Right atrium auricular region (tissue), 2 donors: ENCODE measurements around the gene RAP1A. TPM values are rescaled to one million over a fixed set of nuclear protein-coding genes. Genes with fewer than 3 reads are reported as not detected.

Experiments
- DNase-seq: peaks from one replicate; pipeline ENCODE4 v3.0.0-alpha.2; 2019; ENCODE audit warnings: low spot score
- H3K27ac ChIP-seq, 2 donors: fragments of 200-600 bp; sonication (generic); 1 replicate in 1 of 2; 2 replicates in 1 of 2; pipeline ENCODE4 v1.5.1; 2016 to 2019
- H3K27me3 ChIP-seq, 2 donors: fragments of 200-600 bp; sonication (generic); one replicate each; pipeline versions ENCODE4 v1.5.1 to v1.6.0; 2017 to 2019
- H3K36me3 ChIP-seq: fragments of 200-600 bp; sonication (generic); one replicate; pipeline ENCODE4 v1.5.1; 2016
- H3K4me1 ChIP-seq, 2 donors: fragments of 200-600 bp; sonication (generic); one replicate each; pipeline versions ENCODE4 v1.5.1 to v1.6.0; 2017 to 2019
- H3K4me3 ChIP-seq, 2 donors: fragments of 200-600 bp; sonication (generic); 1 replicate in 1 of 2; 2 replicates in 1 of 2; pipeline ENCODE4 v1.5.1; 2017 to 2019; ENCODE audit warnings: mild to moderate bottlenecking in 1 of 2, moderate library complexity in 1 of 2
- H3K9me3 ChIP-seq, 2 donors: fragments of 200-600 bp; sonication (generic); one replicate each; pipeline ENCODE4 v1.5.1; 2019
- total RNA-seq, 2 donors: library from RNA; depleted of rRNA; stranded (reverse); fragments of >200 nt; gene quantifications; one replicate each; pipeline ENCODE4 v1.1.0, GENCODE V29; 2016
- TF ChIP-seq, protein P1 (sequence below), 2 donors: fragments of 200-600 bp; sonication (generic); IDR thresholded peaks; one replicate each; pipeline ENCODE4 v1.5.1; 2019; ENCODE audit warnings: antibody characterized with exemption in 2 of 2

Gene RAP1A
- total RNA-seq, 2 donors from 2014 or later, result 62.1 to 72.8 TPM

DNA sequence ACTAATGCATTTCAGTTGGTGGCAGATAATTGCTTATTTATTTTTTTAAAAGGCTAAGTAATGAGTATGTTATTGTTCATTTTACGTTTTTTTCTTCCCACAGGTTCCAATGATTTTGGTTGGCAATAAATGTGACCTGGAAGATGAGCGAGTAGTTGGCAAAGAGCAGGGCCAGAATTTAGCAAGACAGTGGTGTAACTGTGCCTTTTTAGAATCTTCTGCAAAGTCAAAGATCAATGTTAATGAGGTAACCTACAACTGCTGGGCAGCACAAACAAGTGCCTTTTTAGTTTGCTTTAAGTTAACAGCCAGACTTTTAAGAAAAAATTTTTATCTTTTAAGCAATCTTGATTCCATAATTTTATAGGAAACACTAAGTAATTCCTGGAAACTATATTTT lies 84.7 kb downstream of the RAP1A start:
- TF ChIP-seq, protein P1, sequence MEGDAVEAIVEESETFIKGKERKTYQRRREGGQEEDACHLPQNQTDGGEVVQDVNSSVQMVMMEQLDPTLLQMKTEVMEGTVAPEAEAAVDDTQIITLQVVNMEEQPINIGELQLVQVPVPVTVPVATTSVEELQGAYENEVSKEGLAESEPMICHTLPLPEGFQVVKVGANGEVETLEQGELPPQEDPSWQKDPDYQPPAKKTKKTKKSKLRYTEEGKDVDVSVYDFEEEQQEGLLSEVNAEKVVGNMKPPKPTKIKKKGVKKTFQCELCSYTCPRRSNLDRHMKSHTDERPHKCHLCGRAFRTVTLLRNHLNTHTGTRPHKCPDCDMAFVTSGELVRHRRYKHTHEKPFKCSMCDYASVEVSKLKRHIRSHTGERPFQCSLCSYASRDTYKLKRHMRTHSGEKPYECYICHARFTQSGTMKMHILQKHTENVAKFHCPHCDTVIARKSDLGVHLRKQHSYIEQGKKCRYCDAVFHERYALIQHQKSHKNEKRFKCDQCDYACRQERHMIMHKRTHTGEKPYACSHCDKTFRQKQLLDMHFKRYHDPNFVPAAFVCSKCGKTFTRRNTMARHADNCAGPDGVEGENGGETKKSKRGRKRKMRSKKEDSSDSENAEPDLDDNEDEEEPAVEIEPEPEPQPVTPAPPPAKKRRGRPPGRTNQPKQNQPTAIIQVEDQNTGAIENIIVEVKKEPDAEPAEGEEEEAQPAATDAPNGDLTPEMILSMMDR (IDR thresholded peaks at IDR 0.05), result no peak
- DNase-seq, result no peak
- H3K27ac ChIP-seq, result no peak overlapping the region
- no peak overlapping the region for H3K4me3 ChIP-seq
- no peaks in the 10 kb centered on the region for H3K27me3 ChIP-seq
- H3K36me3 ChIP-seq, result peaks cover 68% of the 10 kb centered on the region
- no peaks in the 10 kb centered on the region for H3K4me1 ChIP-seq
- no peaks in the 10 kb centered on the region for H3K9me3 ChIP-seq

DNA sequence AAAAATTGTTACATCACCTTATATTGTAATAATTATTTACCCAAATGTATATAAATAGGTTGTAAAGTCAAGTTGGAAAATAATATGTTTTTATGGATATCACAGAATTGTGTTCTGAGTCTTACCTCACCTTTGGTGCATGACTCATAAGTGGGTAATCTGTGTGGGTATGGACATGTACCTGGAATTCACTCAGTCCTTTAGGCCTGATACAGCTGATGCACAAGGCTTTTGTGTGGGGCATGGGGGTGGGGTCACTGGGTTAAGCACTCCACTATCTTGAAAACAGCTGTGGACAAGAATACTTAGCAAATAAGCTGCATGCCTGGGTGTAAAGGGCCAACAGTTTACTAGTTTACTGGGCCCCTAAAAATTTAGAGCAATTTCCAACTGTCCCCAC lies 85.2 kb downstream of the RAP1A start:
- TF ChIP-seq, protein P1 (IDR thresholded peaks at IDR 0.05), result no peak
- Histone ChIP-seq H3K4me3 (no peak overlapping the region), H3K27ac (no peak overlapping the region), H3K9me3 (no peaks in the 10 kb centered on the region), H3K4me1 (no peaks in the 10 kb centered on the region), H3K27me3 (no peaks in the 10 kb centered on the region), H3K36me3 (peaks cover 67% of the 10 kb centered on the region)
- no peak for DNase-seq

DNA sequence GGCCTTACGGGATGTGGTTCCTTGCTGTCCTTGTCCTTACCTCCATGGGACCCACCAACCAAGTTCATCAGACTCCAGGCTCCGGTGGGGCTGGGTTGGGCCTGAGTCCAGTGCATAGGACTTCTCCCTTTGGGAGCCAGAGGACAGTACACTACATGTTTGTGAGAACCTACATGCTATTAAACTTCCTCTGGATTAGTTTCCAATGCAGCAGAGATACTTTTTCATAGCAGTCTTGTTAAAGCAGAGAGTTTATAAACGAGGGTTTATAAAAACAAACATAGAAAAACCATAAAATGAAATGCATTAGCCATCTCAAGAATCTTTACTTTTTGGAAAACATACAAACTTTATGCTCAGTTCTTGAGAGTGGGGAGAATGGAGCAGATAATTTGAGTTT lies 86.3 kb downstream of the RAP1A start:
- H3K4me3 ChIP-seq, result no peak overlapping the region
- H3K4me1 ChIP-seq, result no peaks in the 10 kb centered on the region
- H3K27me3 ChIP-seq, result no peaks in the 10 kb centered on the region
- H3K9me3 ChIP-seq, result no peaks in the 10 kb centered on the region
- peaks cover 57% of the 10 kb centered on the region for H3K36me3 ChIP-seq
- no peak for DNase-seq
- H3K27ac ChIP-seq, result no peak overlapping the region
- TF ChIP-seq, protein P1 (IDR thresholded peaks at IDR 0.05), result no peak

DNA sequence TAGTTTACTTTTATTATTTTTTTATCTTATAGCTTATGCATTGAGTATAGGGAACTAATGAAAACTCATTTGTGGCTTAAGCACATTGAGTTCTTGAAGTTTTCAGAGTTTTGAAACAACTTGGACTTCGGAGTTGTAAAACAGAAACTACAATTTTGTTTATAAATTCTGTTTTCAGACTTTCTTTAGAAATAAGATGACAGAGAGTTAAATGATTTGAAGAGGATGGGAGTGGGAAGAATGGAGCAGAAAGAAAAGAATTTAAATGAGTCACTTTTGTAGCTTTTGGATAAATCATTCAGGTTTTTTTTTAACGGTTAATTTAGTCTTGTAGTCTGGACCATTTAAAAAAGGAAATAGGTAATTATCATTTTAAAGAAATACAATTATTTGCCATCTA lies 87.3 kb downstream of the RAP1A start:
- Histone ChIP-seq H3K27ac (no peak overlapping the region), H3K36me3 (peaks cover 49% of the 10 kb centered on the region), H3K27me3 (no peaks in the 10 kb centered on the region), H3K9me3 (no peaks in the 10 kb centered on the region), H3K4me3 (no peak overlapping the region), H3K4me1 (no peaks in the 10 kb centered on the region)
- TF ChIP-seq, protein P1 (IDR thresholded peaks at IDR 0.05), result no peak
- DNase-seq, result no peak

DNA sequence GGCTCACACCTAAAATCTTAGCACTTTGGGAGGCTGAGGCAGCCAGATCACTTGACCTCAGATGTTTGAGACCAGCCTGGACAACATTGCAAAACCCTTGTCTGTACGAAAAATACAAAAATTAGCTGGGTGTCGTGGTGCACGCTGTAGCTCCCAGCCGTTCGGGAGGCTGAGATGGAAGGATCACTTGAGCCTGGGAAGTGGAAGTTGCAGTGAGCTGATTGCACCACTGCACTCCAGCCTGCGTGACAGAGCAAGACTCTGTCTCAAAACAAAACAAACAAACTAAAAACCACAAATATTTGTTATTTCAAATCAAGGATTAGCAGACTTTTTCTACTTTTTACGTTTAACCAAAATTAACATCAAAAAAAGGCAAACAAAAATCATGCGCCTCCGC lies 88.3 kb downstream of the RAP1A start:
- H3K4me3 ChIP-seq, result no peak overlapping the region
- H3K4me1 ChIP-seq, result no peaks in the 10 kb centered on the region
- DNase-seq, result no peak
- TF ChIP-seq, protein P1 (IDR thresholded peaks at IDR 0.05), result no peak
- H3K27me3 ChIP-seq, result no peaks in the 10 kb centered on the region
- H3K9me3 ChIP-seq, result no peaks in the 10 kb centered on the region
- H3K27ac ChIP-seq, result no peak overlapping the region
- H3K36me3 ChIP-seq, result peaks cover 49% of the 10 kb centered on the region

DNA sequence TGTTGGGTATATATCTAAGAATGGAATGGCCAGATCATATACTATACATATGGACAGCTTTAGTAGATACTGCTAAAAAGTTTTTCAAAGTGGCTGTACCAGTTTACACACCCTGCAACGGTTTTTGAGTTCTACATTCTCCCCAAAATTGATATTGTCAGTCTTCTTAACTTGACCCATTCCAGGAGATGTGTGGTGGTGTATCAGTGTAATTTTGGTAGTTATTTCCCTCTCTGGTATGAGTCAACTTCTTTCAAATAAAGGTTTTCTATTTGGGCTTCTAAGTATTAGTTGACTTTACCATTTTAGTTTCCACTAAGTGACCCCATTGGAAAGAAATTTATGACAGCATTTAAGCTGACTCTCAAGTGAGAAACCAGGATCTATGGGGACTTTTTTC lies 90.4 kb downstream of the RAP1A start:
- no peak for DNase-seq
- H3K27me3 ChIP-seq, result no peaks in the 10 kb centered on the region
- no peak overlapping the region for H3K27ac ChIP-seq
- TF ChIP-seq, protein P1 (IDR thresholded peaks at IDR 0.05), result no peak
- no peaks in the 10 kb centered on the region for H3K4me1 ChIP-seq
- peaks cover 35% of the 10 kb centered on the region for H3K36me3 ChIP-seq
- H3K4me3 ChIP-seq, result no peak overlapping the region
- H3K9me3 ChIP-seq, result no peaks in the 10 kb centered on the region
